Right lobe of liver (tissue), 4 donors: ENCODE measurements around the gene GRIA1.

Source experiments
- POLR2A ChIP-seq: fragments of 450-650 bp; IDR thresholded peaks from one replicate; pipeline ENCODE4 v1.6.1; 2017; ENCODE audit warnings: antibody characterized with exemption, mild to moderate bottlenecking
- TF ChIP-seq, protein P1 (sequence below), 4 donors: fragments of 200-600 bp in 3 of 4; fragments of 450-650 bp in 1 of 4; IDR thresholded peaks; one replicate each; pipeline versions ENCODE4 v1.5.1 to v1.8.0; 2016 to 2022; ENCODE audit warnings: antibody characterized with exemption in 4 of 4, mild to moderate bottlenecking in 2 of 4
- donor health status: DM: no; HTN: no; CAD: no.
- donor health status: DM: no; HTN: no; CAD: no.
- donor health status: DM: no; HTN: yes; CAD: no.

DNA sequence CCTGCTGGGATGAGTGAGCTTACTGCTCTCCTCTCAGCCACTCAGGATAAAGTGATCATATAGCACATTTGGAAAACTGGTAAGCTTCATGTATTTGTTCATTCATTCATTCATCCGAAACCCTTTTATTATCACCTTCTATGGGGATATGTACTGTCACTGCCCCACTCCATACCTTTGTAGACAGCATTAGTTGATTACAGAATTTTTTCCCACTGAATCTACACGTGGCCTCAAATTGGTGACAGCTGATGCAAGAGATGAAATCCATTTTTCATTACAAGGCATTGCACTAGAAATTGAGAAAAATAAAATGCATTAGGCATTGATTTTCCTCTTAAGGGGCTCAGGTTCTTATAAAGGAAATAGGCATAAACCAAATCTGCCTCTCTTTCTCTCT lies 9.7 kb downstream of the GRIA1 start:
- TF ChIP-seq, protein P1, sequence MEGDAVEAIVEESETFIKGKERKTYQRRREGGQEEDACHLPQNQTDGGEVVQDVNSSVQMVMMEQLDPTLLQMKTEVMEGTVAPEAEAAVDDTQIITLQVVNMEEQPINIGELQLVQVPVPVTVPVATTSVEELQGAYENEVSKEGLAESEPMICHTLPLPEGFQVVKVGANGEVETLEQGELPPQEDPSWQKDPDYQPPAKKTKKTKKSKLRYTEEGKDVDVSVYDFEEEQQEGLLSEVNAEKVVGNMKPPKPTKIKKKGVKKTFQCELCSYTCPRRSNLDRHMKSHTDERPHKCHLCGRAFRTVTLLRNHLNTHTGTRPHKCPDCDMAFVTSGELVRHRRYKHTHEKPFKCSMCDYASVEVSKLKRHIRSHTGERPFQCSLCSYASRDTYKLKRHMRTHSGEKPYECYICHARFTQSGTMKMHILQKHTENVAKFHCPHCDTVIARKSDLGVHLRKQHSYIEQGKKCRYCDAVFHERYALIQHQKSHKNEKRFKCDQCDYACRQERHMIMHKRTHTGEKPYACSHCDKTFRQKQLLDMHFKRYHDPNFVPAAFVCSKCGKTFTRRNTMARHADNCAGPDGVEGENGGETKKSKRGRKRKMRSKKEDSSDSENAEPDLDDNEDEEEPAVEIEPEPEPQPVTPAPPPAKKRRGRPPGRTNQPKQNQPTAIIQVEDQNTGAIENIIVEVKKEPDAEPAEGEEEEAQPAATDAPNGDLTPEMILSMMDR (IDR thresholded peaks at IDR 0.05) = no peak
- TF ChIP-seq POLR2A = no peak
